Glutamatergic neuron (in vitro differentiated cells): Measurements from ENCODE around the gene PPFIA2. TPM values are rescaled to one million over a fixed set of nuclear protein-coding genes. Genes with fewer than 3 reads are reported as not detected.

ENCODE experiments used
- DNase-seq: peaks from one replicate; pipeline ENCODE4 v3.0.0; 2022
- H3K27ac Mint-ChIP-seq: one replicate; pipeline ENCODE4 v1.8.0; 2020; ENCODE audit warnings: mild to moderate bottlenecking, mixed read lengths, inconsistent platforms; ENCODE audit not compliant: unreplicated experiment
- H3K27me3 Mint-ChIP-seq: one replicate; pipeline ENCODE4 v1.8.0; 2020; ENCODE audit warnings: mild to moderate bottlenecking, moderate library complexity, mixed read lengths, inconsistent platforms; ENCODE audit not compliant: unreplicated experiment
- H3K36me3 Mint-ChIP-seq: one replicate; pipeline ENCODE4 v1.8.0; 2020; ENCODE audit warnings: mild to moderate bottlenecking, mixed read lengths, inconsistent platforms; ENCODE audit not compliant: unreplicated experiment
- H3K4me1 Mint-ChIP-seq: one replicate; pipeline ENCODE4 v1.8.0; 2020; ENCODE audit warnings: mild to moderate bottlenecking, low read depth, mixed read lengths, inconsistent platforms; ENCODE audit not compliant: unreplicated experiment
- H3K4me3 Mint-ChIP-seq: one replicate; pipeline ENCODE4 v1.8.0; 2020; ENCODE audit warnings: mild to moderate bottlenecking, mixed read lengths, inconsistent platforms; ENCODE audit not compliant: unreplicated experiment
- H3K9me3 Mint-ChIP-seq: one replicate; pipeline ENCODE4 v1.8.0; 2020; ENCODE audit warnings: mild to moderate bottlenecking, moderate library complexity, mixed read lengths, inconsistent platforms; ENCODE audit not compliant: unreplicated experiment
- total RNA-seq: library from RNA; stranded (reverse); fragmentation: NEBNext Ultra II Directional; extraction: Animal tissue kit (Norgen Biotek cat#: 25700); gene quantifications from one replicate; pipeline ENCODE4 v1.2.1, GENCODE V29; 2021; ENCODE audit not compliant: unreplicated experiment
- TF ChIP-seq, protein P1 (sequence below): fragments of 200-600 bp; sonication (generic); IDR thresholded peaks from one replicate; pipeline ENCODE4 v1.5.0; 2021; ENCODE audit not compliant: partially characterized antibody, unreplicated experiment

Gene PPFIA2
- total RNA-seq, 1 donor from 2014 or later, result 31.1 TPM

DNA sequence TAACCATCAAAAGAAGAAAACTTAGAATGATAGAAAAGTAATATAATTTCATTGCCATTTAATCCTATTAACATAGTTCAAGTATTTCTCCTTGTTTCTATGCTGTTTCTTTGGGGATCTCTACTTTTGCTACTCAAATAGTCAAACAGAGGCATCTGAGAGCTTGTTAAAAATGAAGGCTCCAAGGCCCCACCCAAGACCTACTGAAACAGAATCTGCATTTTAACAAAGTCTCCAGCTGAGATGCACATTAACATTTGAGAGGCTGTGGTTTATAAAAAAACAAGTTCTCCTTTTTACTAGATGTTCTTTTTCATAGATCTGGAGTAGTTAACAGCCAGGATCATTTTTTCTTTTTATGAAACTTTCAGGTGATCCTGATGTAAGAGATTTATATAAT, 31.8 kb downstream of the PPFIA2 start:
- no peak for DNase-seq
- peaks cover 1% of the 10 kb centered on the region for H3K4me1 Mint-ChIP-seq
- no peaks in the 10 kb centered on the region for H3K9me3 Mint-ChIP-seq
- no peaks in the 10 kb centered on the region for H3K36me3 Mint-ChIP-seq
- H3K27ac Mint-ChIP-seq, result no peak overlapping the region
- TF ChIP-seq, protein P1, sequence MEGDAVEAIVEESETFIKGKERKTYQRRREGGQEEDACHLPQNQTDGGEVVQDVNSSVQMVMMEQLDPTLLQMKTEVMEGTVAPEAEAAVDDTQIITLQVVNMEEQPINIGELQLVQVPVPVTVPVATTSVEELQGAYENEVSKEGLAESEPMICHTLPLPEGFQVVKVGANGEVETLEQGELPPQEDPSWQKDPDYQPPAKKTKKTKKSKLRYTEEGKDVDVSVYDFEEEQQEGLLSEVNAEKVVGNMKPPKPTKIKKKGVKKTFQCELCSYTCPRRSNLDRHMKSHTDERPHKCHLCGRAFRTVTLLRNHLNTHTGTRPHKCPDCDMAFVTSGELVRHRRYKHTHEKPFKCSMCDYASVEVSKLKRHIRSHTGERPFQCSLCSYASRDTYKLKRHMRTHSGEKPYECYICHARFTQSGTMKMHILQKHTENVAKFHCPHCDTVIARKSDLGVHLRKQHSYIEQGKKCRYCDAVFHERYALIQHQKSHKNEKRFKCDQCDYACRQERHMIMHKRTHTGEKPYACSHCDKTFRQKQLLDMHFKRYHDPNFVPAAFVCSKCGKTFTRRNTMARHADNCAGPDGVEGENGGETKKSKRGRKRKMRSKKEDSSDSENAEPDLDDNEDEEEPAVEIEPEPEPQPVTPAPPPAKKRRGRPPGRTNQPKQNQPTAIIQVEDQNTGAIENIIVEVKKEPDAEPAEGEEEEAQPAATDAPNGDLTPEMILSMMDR, result no peak
- H3K27me3 Mint-ChIP-seq, result no peaks in the 10 kb centered on the region
- H3K4me3 Mint-ChIP-seq, result no peak overlapping the region

DNA sequence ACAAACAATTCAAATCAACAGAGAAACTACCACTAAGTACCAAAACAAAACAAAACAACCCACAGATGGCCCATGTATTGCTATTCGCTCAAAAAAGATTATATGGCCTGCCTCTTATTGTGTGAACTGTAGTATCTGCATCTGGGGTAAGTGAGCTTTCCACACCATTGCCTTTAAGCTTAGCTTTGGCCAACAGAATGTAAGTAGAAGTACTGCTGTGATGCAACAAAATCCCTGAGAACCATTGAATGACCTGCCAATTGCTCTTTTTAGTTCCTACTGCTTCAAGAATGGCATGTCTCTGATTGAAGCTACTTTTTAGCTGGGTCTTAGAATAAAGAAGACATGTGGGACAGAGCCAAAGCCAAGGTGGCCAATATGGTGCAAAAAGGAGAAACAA, 32.5 kb downstream of the PPFIA2 start:
- peaks cover 1% of the 10 kb centered on the region for H3K4me1 Mint-ChIP-seq
- H3K4me3 Mint-ChIP-seq, result no peak overlapping the region
- no peaks in the 10 kb centered on the region for H3K9me3 Mint-ChIP-seq
- no peak overlapping the region for H3K27ac Mint-ChIP-seq
- no peak for DNase-seq
- TF ChIP-seq, protein P1, result no peak
- H3K36me3 Mint-ChIP-seq, result no peaks in the 10 kb centered on the region
- H3K27me3 Mint-ChIP-seq, result no peaks in the 10 kb centered on the region

DNA sequence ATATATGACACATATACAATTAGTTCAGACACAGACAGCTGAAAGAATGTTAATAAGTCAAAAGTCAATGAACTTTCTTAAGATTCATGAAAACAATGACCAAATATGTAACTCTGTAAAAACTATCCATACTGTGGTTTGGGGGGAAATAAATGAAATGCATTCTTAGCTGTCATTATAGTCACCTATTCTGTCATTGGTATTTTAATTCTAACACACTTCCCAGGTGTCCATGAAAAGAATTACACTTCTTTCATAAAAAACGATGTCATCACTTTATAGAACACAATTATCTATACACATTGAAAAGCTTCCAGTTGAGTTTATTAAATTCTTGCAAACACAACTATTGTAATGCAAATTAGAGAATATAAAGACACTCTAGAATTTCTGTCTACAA, 35.8 kb downstream of the PPFIA2 start:
- Mint-ChIP-seq H3K9me3 (no peaks in the 10 kb centered on the region), H3K4me1 (peaks cover 1% of the 10 kb centered on the region), H3K27me3 (no peaks in the 10 kb centered on the region), H3K27ac (no peak overlapping the region), H3K36me3 (no peaks in the 10 kb centered on the region), H3K4me3 (no peak overlapping the region)
- TF ChIP-seq, protein P1, result no peak
- DNase-seq, result no peak

DNA sequence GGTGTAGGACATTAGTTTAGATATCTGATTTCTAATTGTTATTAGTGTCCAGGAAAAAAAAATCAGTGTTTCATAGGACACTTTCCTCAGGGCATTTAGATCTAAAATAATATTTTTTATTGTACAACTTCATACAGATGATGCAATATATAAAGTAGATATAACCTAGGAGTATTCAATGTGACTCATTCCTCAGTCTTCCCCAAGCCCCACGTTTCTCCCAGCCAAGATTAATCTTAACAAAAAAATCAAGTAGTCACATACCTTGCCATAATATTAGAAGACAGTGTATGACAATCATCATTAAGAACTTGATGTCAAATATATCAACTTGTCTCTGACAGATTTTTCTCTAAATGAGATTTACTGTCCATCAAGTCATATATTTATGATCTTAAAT, 37.1 kb downstream of the PPFIA2 start:
- Mint-ChIP-seq H3K27ac (no peak overlapping the region), H3K36me3 (no peaks in the 10 kb centered on the region), H3K27me3 (no peaks in the 10 kb centered on the region), H3K4me3 (no peak overlapping the region), H3K9me3 (no peaks in the 10 kb centered on the region), H3K4me1 (no peaks in the 10 kb centered on the region)
- TF ChIP-seq, protein P1, result no peak
- DNase-seq, result no peak

DNA sequence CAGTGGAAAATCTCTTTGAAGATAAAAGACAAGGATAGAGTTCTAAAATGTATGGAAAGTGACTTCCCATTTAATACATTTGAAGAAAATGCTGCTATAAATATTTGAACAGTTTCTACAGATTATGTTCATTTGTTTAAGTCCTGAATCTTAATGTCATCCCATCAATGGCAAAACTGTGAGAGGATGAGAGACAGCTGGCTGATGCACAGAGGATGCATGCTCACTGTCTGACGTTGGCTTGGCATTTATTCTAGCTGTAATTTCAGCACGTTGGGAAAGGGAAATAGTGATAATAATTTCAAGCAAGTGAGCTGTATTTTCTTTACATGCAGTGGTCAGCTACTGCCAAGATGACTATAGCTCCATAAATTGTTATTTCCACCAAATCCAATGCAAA, 40.5 kb downstream of the PPFIA2 start:
- Mint-ChIP-seq H3K4me1 (no peaks in the 10 kb centered on the region), H3K27me3 (no peaks in the 10 kb centered on the region), H3K9me3 (no peaks in the 10 kb centered on the region), H3K4me3 (no peak overlapping the region), H3K27ac (no peak overlapping the region), H3K36me3 (no peaks in the 10 kb centered on the region)
- DNase-seq, result no peak
- TF ChIP-seq, protein P1, result no peak
